HEK293 (cell line): ENCODE results near the gene SERINC2.
A peak's percentile ranks its signal among the peaks of the same experiment; 100 is the strongest.

Experiments
- BCL6B ChIP-seq: fragments of 450-650 bp; formaldehyde crosslinking; IDR thresholded peaks from 2 replicates; pipeline ENCODE4 v1.5.1; 2017; ENCODE audit warnings: missing biosample characterization, missing genetic modification characterization
- FEZF1 ChIP-seq: fragments of 450-650 bp; formaldehyde crosslinking; IDR thresholded peaks from 2 replicates; pipeline ENCODE4 v1.5.1; 2016; ENCODE audit warnings: missing biosample characterization, missing genetic modification characterization
- KLF1 ChIP-seq: fragments of 450-650 bp; formaldehyde crosslinking; IDR thresholded peaks from 2 replicates; pipeline ENCODE4 v1.5.1; 2016; ENCODE audit warnings: missing biosample characterization, missing genetic modification characterization
- REPIN1 ChIP-seq: fragments of 450-650 bp; formaldehyde crosslinking; IDR thresholded peaks from 2 replicates; pipeline ENCODE4 v1.5.1; 2017; ENCODE audit warnings: missing biosample characterization, missing genetic modification characterization, low read depth
- TCF7L2 ChIP-seq: IDR thresholded peaks from 2 replicates; pipeline ENCODE4 v1.6.1; 2011; ENCODE audit warnings: low read depth, mild to moderate bottlenecking, inconsistent platforms, low read length, moderate library complexity, borderline replicate concordance
- ZBTB48 ChIP-seq: fragments of 450-650 bp; formaldehyde crosslinking; IDR thresholded peaks from 2 replicates; pipeline ENCODE4 v1.5.1; 2016; ENCODE audit warnings: missing biosample characterization, missing genetic modification characterization
- ZNF132 ChIP-seq: fragments of 450-650 bp; formaldehyde crosslinking; IDR thresholded peaks from 2 replicates; pipeline ENCODE4 v1.5.1; 2017; ENCODE audit warnings: missing biosample characterization, missing genetic modification characterization, borderline replicate concordance
- ZNF2 ChIP-seq: fragments of 450-650 bp; formaldehyde crosslinking; IDR thresholded peaks from 2 replicates; pipeline ENCODE4 v1.5.1; 2016; ENCODE audit warnings: missing biosample characterization, missing genetic modification characterization
- ZNF274 ChIP-seq, 2 experiments: fragments of 200-500 bp in 1 of 2; fragments of 450-650 bp in 1 of 2; sonication (Bioruptor generic) in 1 of 2; formaldehyde crosslinking in 1 of 2; IDR thresholded peaks; 2 replicates each; pipeline versions ENCODE4 v1.5.1 to v1.6.1; 2014 to 2016; ENCODE audit warnings: borderline replicate concordance in 1 of 2, inconsistent platforms in 1 of 2, low read length in 1 of 2, missing biosample characterization in 1 of 2, missing genetic modification characterization in 1 of 2
- ZNF391 ChIP-seq: fragments of 450-650 bp; formaldehyde crosslinking; IDR thresholded peaks from 2 replicates; pipeline ENCODE4 v1.5.1; 2016; ENCODE audit warnings: low read depth, missing biosample characterization, missing genetic modification characterization, borderline replicate concordance
- ZNF433 ChIP-seq: fragments of 450-650 bp; formaldehyde crosslinking; IDR thresholded peaks from 2 replicates; pipeline ENCODE4 v1.5.1; 2016; ENCODE audit warnings: missing biosample characterization, missing genetic modification characterization, low read depth
- ZNF518A ChIP-seq: fragments of 450-650 bp; formaldehyde crosslinking; conservative IDR thresholded peaks from 2 replicates; pipeline ENCODE4 v1.5.1; 2016; ENCODE audit warnings: low read depth, missing biosample characterization, missing genetic modification characterization
- ZNF555 ChIP-seq: fragments of 450-650 bp; formaldehyde crosslinking; conservative IDR thresholded peaks from 2 replicates; pipeline ENCODE4 v1.5.1; 2017; ENCODE audit warnings: missing biosample characterization, mild to moderate bottlenecking, missing genetic modification characterization, inconsistent platforms
- ZNF645 ChIP-seq: fragments of 450-650 bp; formaldehyde crosslinking; IDR thresholded peaks from 2 replicates; pipeline ENCODE4; 2016; ENCODE audit warnings: missing biosample characterization, missing genetic modification characterization
- ZNF701 ChIP-seq: fragments of 450-650 bp; formaldehyde crosslinking; IDR thresholded peaks from 2 replicates; pipeline ENCODE4 v1.5.1; 2016; ENCODE audit warnings: missing biosample characterization, missing genetic modification characterization
- ZNF843 ChIP-seq: fragments of 450-650 bp; formaldehyde crosslinking; IDR thresholded peaks from 2 replicates; pipeline ENCODE4 v1.5.1; 2016; ENCODE audit warnings: missing biosample characterization, missing genetic modification characterization
- TF ChIP-seq, protein P1 (sequence below): sonication (generic); formaldehyde crosslinking; IDR thresholded peaks from 2 replicates; pipeline ENCODE4 v1.8.1; 2022; ENCODE audit warnings: mild to moderate bottlenecking, moderate library complexity, missing genetic modification reagents
- TF ChIP-seq, protein P2 (sequence below): fragments of 450-650 bp; formaldehyde crosslinking; IDR thresholded peaks from 2 replicates; pipeline ENCODE4 v1.5.1; 2016; ENCODE audit warnings: missing biosample characterization, missing genetic modification characterization, borderline replicate concordance
- TF ChIP-seq, protein P3 (sequence below): fragments of 450-650 bp; formaldehyde crosslinking; IDR thresholded peaks from 2 replicates; pipeline ENCODE4 v1.5.1; 2016; ENCODE audit warnings: missing biosample characterization, missing genetic modification characterization, borderline replicate concordance

The SERINC2 gene

GRCh38 chr1:31373056-31373896, 39.7 kb upstream of the SERINC2 start, which contains the start of gene FABP3 (continued):
- no peak for TF ChIP-seq FEZF1 (tag by site-specific recombination)
- TF ChIP-seq ZNF518A (tag by site-specific recombination), result no peak
- TF ChIP-seq ZBTB48 (tag by site-specific recombination), result peak; percentile 92; the same call in 1 of the 2 replicates
- no peak for TF ChIP-seq ZNF555 (tag by site-specific recombination)
- TF ChIP-seq, protein P1, sequence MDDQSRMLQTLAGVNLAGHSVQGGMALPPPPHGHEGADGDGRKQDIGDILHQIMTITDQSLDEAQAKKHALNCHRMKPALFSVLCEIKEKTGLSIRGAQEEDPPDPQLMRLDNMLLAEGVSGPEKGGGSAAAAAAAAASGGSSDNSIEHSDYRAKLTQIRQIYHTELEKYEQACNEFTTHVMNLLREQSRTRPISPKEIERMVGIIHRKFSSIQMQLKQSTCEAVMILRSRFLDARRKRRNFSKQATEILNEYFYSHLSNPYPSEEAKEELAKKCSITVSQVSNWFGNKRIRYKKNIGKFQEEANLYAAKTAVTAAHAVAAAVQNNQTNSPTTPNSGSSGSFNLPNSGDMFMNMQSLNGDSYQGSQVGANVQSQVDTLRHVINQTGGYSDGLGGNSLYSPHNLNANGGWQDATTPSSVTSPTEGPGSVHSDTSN (CRISPR knock-in tag), result no peak
- no peak for TF ChIP-seq REPIN1 (tag by site-specific recombination)
- no peak for TF ChIP-seq ZNF433
- TF ChIP-seq, protein P2, sequence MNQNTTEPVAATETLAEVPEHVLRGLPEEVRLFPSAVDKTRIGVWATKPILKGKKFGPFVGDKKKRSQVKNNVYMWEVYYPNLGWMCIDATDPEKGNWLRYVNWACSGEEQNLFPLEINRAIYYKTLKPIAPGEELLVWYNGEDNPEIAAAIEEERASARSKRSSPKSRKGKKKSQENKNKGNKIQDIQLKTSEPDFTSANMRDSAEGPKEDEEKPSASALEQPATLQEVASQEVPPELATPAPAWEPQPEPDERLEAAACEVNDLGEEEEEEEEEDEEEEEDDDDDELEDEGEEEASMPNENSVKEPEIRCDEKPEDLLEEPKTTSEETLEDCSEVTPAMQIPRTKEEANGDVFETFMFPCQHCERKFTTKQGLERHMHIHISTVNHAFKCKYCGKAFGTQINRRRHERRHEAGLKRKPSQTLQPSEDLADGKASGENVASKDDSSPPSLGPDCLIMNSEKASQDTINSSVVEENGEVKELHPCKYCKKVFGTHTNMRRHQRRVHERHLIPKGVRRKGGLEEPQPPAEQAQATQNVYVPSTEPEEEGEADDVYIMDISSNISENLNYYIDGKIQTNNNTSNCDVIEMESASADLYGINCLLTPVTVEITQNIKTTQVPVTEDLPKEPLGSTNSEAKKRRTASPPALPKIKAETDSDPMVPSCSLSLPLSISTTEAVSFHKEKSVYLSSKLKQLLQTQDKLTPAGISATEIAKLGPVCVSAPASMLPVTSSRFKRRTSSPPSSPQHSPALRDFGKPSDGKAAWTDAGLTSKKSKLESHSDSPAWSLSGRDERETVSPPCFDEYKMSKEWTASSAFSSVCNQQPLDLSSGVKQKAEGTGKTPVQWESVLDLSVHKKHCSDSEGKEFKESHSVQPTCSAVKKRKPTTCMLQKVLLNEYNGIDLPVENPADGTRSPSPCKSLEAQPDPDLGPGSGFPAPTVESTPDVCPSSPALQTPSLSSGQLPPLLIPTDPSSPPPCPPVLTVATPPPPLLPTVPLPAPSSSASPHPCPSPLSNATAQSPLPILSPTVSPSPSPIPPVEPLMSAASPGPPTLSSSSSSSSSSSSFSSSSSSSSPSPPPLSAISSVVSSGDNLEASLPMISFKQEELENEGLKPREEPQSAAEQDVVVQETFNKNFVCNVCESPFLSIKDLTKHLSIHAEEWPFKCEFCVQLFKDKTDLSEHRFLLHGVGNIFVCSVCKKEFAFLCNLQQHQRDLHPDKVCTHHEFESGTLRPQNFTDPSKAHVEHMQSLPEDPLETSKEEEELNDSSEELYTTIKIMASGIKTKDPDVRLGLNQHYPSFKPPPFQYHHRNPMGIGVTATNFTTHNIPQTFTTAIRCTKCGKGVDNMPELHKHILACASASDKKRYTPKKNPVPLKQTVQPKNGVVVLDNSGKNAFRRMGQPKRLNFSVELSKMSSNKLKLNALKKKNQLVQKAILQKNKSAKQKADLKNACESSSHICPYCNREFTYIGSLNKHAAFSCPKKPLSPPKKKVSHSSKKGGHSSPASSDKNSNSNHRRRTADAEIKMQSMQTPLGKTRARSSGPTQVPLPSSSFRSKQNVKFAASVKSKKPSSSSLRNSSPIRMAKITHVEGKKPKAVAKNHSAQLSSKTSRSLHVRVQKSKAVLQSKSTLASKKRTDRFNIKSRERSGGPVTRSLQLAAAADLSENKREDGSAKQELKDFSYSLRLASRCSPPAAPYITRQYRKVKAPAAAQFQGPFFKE (tag by site-specific recombination), result no peak
- no peak for TF ChIP-seq ZNF132 (tag by site-specific recombination)
- no peak for TF ChIP-seq BCL6B
- no peak for TF ChIP-seq ZNF391
- no peak for TF ChIP-seq ZNF843 (tag by site-specific recombination)
- no peak for TF ChIP-seq ZNF645 (tag by site-specific recombination)
- TF ChIP-seq, protein P3, sequence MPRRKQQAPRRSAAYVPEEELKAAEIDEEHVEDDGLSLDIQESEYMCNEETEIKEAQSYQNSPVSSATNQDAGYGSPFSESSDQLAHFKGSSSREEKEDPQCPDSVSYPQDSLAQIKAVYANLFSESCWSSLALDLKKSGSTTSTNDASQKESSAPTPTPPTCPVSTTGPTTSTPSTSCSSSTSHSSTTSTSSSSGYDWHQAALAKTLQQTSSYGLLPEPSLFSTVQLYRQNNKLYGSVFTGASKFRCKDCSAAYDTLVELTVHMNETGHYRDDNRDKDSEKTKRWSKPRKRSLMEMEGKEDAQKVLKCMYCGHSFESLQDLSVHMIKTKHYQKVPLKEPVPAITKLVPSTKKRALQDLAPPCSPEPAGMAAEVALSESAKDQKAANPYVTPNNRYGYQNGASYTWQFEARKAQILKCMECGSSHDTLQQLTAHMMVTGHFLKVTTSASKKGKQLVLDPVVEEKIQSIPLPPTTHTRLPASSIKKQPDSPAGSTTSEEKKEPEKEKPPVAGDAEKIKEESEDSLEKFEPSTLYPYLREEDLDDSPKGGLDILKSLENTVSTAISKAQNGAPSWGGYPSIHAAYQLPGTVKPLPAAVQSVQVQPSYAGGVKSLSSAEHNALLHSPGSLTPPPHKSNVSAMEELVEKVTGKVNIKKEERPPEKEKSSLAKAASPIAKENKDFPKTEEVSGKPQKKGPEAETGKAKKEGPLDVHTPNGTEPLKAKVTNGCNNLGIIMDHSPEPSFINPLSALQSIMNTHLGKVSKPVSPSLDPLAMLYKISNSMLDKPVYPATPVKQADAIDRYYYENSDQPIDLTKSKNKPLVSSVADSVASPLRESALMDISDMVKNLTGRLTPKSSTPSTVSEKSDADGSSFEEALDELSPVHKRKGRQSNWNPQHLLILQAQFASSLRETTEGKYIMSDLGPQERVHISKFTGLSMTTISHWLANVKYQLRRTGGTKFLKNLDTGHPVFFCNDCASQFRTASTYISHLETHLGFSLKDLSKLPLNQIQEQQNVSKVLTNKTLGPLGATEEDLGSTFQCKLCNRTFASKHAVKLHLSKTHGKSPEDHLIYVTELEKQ (tag by site-specific recombination), result no peak
- no peak for TF ChIP-seq ZNF2
- no peak for TF ChIP-seq ZNF274 (IDR thresholded peaks at IDR 0.05; ENCODE audit: low read length)
- no peak for TF ChIP-seq ZNF274 (tag by site-specific recombination; IDR thresholded peaks at IDR 0.05; ENCODE audit: borderline replicate concordance)
- no peak for TF ChIP-seq ZNF701 (tag by site-specific recombination)
- no peak for TF ChIP-seq TCF7L2
- peak; percentile 82 for TF ChIP-seq KLF1 (tag by site-specific recombination)
